ENCODE measurements around the gene ENTPD1. TPM values are rescaled to one million over a fixed set of nuclear protein-coding genes. Genes with fewer than 3 reads are reported as not detected.

The ENTPD1 gene
- total RNA-seq, 1 donor from 2014 or later = 8.9 TPM

DNA sequence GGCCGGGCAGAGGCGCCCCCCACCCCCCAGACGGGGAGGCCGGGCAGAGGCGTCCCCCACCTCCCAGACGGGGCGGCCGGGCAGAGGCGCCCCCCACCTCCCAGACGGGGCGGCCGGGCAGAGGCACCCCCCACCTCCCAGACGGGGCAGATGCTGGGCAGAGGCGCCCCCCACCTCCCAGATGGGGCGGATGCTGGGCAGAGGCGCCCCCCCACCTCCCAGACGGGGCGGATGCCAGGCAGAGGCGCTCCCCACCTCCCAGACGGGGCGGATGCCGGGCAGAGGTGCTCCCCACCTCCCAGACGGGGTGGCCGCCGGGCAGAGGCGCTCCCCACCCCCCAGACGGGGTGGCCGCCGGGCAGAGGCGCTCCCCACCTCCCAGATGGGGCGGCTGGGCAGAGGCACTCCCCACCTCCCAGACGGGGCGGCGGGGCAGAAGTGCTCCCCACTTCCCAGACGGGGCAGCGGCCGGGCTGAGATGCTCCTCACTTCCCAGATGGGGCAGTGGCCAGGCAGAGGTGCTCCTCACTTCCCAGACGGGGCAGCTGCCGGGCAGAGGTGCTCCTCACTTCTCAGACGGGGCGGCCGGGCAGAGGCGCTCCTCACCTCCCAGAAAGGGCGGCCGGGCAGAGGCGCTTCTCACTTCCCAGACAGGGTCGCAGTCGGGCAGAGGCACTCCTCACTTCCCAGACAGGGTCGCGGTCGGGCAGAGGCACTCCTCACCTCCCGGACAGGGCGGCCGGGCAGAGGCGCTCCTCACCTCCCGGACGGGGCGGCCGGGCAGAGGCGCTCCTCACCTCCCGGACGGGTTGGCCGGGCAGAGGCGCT, 53.6 kb downstream of the ENTPD1 start:
- Histone ChIP-seq H3K36me3 (ENCODE audit: control insufficient read depth in 3 of 3, insufficient read depth in 3 of 3, low read length in 3 of 3) (no peaks in the 10 kb centered on the region), H3K9me3 (ENCODE audit: control insufficient read depth in 3 of 3, low read length in 3 of 3) (no peaks in the 10 kb centered on the region), H3K27me3 (ENCODE audit: control insufficient read depth in 3 of 3, insufficient read depth in 3 of 3, low read length in 3 of 3) (no peaks in the 10 kb centered on the region), H3K4me1 (ENCODE audit: control insufficient read depth in 3 of 3, insufficient read depth in 3 of 3, low read length in 3 of 3) (peaks cover 0 to 2% (median 0%) of the 10 kb centered on the region in 3 donors), H3K9ac (ENCODE audit: low read depth in 1 of 3, low read length in 3 of 3) (no peak overlapping the region), H3K27ac (ENCODE audit: low read depth, low read length) (no peak overlapping the region), H3K4me3 (ENCODE audit: low read length in 3 of 3) (no peak overlapping the region)

DNA sequence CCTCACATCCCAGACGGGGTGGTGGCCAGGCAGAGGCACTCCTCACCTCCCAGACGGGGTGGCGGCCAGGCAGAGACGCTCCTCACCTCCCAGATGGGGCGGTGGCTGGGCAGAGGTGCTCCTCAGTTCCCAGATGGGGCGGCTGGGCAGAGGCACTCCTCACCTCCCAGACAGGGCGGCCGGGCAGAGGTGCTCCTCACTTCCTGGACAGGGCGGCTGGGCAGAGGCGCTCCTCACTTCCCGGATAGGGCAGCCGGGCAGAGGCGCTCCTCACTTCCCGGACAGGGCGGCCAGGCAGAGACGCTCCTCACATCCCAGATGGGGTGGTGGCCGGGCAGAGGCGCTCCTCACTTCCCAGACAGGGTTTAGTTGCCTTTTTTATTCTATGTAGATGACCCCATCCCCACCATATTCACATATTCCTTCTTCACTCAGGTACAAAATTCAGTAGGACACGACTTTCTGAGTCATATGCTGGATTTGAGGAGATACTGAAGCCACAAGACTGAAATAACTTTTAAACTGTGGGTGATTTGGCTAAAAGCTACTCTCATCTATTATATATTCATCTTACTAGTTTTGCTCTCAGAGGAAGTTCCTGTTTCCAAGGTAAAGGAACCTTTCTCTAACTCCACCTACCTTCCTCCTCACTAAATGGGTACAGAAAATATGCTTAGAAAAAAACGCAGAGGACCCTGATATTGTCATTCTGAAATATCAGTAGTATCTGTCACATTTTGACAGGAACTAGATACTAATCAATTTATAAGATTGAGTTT, 54.4 kb downstream of the ENTPD1 start:
- H3K4me1 ChIP-seq (ENCODE audit: control insufficient read depth in 3 of 3, insufficient read depth in 3 of 3, low read length in 3 of 3) = peaks cover 0 to 4% (median 0%) of the 10 kb centered on the region in 3 donors
- no peaks in the 10 kb centered on the region for H3K9me3 ChIP-seq (ENCODE audit: control insufficient read depth in 3 of 3, low read length in 3 of 3)
- H3K36me3 ChIP-seq (ENCODE audit: control insufficient read depth in 3 of 3, insufficient read depth in 3 of 3, low read length in 3 of 3) = no peaks in the 10 kb centered on the region
- no peak overlapping the region for H3K4me3 ChIP-seq (ENCODE audit: low read length in 3 of 3)
- H3K27me3 ChIP-seq (ENCODE audit: control insufficient read depth in 3 of 3, insufficient read depth in 3 of 3, low read length in 3 of 3) = no peaks in the 10 kb centered on the region
- no peak overlapping the region for H3K9ac ChIP-seq (ENCODE audit: low read depth in 1 of 3, low read length in 3 of 3)
- no peak overlapping the region for H3K27ac ChIP-seq (ENCODE audit: low read depth, low read length)

GRCh38 chr10:95813054-95813685, 57.2 kb downstream of the ENTPD1 start:
- H3K9me3 ChIP-seq (ENCODE audit: control insufficient read depth in 3 of 3, low read length in 3 of 3) = peaks cover 0 to 3% (median 0%) of the 10 kb centered on the region in 3 donors
- peaks cover 0 to 5% (median 0%) of the 10 kb centered on the region in 3 donors for H3K4me1 ChIP-seq (ENCODE audit: control insufficient read depth in 3 of 3, insufficient read depth in 3 of 3, low read length in 3 of 3)
- H3K27me3 ChIP-seq (ENCODE audit: control insufficient read depth in 3 of 3, insufficient read depth in 3 of 3, low read length in 3 of 3) = no peaks in the 10 kb centered on the region
- no peak overlapping the region for H3K4me3 ChIP-seq (ENCODE audit: low read length in 3 of 3)
- no peaks in the 10 kb centered on the region for H3K36me3 ChIP-seq (ENCODE audit: control insufficient read depth in 3 of 3, insufficient read depth in 3 of 3, low read length in 3 of 3)
- no peak overlapping the region for H3K27ac ChIP-seq (ENCODE audit: low read depth, low read length)
- H3K9ac ChIP-seq (ENCODE audit: low read depth in 1 of 3, low read length in 3 of 3) = no peak overlapping the region

GRCh38 chr10:95814011-95814727, 58.2 kb downstream of the ENTPD1 start:
- H3K9ac ChIP-seq (ENCODE audit: low read depth in 1 of 3, low read length in 3 of 3) = no peak overlapping the region
- no peaks in the 10 kb centered on the region for H3K36me3 ChIP-seq (ENCODE audit: control insufficient read depth in 3 of 3, insufficient read depth in 3 of 3, low read length in 3 of 3)
- peak overlapping the region; percentile 25 for H3K27ac ChIP-seq (ENCODE audit: low read depth, low read length)
- no peaks in the 10 kb centered on the region for H3K27me3 ChIP-seq (ENCODE audit: control insufficient read depth in 3 of 3, insufficient read depth in 3 of 3, low read length in 3 of 3)
- H3K4me3 ChIP-seq (ENCODE audit: low read length in 3 of 3) = no peak overlapping the region
- H3K9me3 ChIP-seq (ENCODE audit: control insufficient read depth in 3 of 3, low read length in 3 of 3) = peaks cover 0 to 3% (median 0%) of the 10 kb centered on the region in 3 donors
- peaks cover 0 to 5% (median 0%) of the 10 kb centered on the region in 3 donors for H3K4me1 ChIP-seq (ENCODE audit: control insufficient read depth in 3 of 3, insufficient read depth in 3 of 3, low read length in 3 of 3)

GRCh38 chr10:95815133-95815532, 59.2 kb downstream of the ENTPD1 start:
- no peak overlapping the region for H3K9ac ChIP-seq (ENCODE audit: low read depth in 1 of 3, low read length in 3 of 3)
- no peaks in the 10 kb centered on the region for H3K27me3 ChIP-seq (ENCODE audit: control insufficient read depth in 3 of 3, insufficient read depth in 3 of 3, low read length in 3 of 3)
- peaks cover 0 to 5% (median 0%) of the 10 kb centered on the region in 3 donors for H3K4me1 ChIP-seq (ENCODE audit: control insufficient read depth in 3 of 3, insufficient read depth in 3 of 3, low read length in 3 of 3)
- no peaks in the 10 kb centered on the region for H3K36me3 ChIP-seq (ENCODE audit: control insufficient read depth in 3 of 3, insufficient read depth in 3 of 3, low read length in 3 of 3)
- H3K27ac ChIP-seq (ENCODE audit: low read depth, low read length) = no peak overlapping the region
- H3K4me3 ChIP-seq (ENCODE audit: low read length in 3 of 3) = no peak overlapping the region
- H3K9me3 ChIP-seq (ENCODE audit: control insufficient read depth in 3 of 3, low read length in 3 of 3) = peaks cover 0 to 3% (median 0%) of the 10 kb centered on the region in 3 donors

GRCh38 chr10:95815701-95816240, 59.8 kb downstream of the ENTPD1 start:
- Histone ChIP-seq H3K27me3 (ENCODE audit: control insufficient read depth in 3 of 3, insufficient read depth in 3 of 3, low read length in 3 of 3) (no peaks in the 10 kb centered on the region), H3K9ac (ENCODE audit: low read depth in 1 of 3, low read length in 3 of 3) (no peak overlapping the region), H3K4me3 (ENCODE audit: low read length in 3 of 3) (no peak overlapping the region), H3K4me1 (ENCODE audit: control insufficient read depth in 3 of 3, insufficient read depth in 3 of 3, low read length in 3 of 3) (peaks cover 0 to 5% (median 0%) of the 10 kb centered on the region in 3 donors), H3K36me3 (ENCODE audit: control insufficient read depth in 3 of 3, insufficient read depth in 3 of 3, low read length in 3 of 3) (no peaks in the 10 kb centered on the region), H3K27ac (ENCODE audit: low read depth, low read length) (no peak overlapping the region), H3K9me3 (ENCODE audit: control insufficient read depth in 3 of 3, low read length in 3 of 3) (peaks cover 0 to 3% (median 0%) of the 10 kb centered on the region in 3 donors)

DNA sequence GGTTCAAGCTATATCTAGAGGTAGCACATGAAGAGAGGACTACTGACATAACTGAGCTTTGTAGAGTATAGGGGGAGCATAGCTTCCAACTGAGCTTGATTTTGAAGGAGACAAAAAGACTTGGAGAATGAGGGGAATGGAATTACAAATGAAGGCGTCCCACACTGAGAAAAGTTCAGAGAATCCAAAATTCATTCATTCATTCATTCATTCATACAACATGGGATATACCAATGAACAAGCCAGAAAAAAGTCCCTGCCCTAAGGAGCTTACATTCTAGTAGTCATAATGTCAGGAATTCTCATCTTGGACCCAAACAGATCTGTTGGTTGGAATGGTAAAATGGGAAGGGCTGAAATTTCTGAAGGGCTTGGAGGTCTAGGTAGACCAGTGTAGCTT, 62.0 kb downstream of the ENTPD1 start:
- Histone ChIP-seq H3K9ac (ENCODE audit: low read depth in 1 of 3, low read length in 3 of 3) (no peak overlapping the region), H3K27me3 (ENCODE audit: control insufficient read depth in 3 of 3, insufficient read depth in 3 of 3, low read length in 3 of 3) (no peaks in the 10 kb centered on the region), H3K9me3 (ENCODE audit: control insufficient read depth in 3 of 3, low read length in 3 of 3) (peaks cover 0 to 3% (median 0%) of the 10 kb centered on the region in 3 donors), H3K27ac (ENCODE audit: low read depth, low read length) (no peak overlapping the region), H3K4me3 (ENCODE audit: low read length in 3 of 3) (no peak overlapping the region), H3K4me1 (ENCODE audit: control insufficient read depth in 3 of 3, insufficient read depth in 3 of 3, low read length in 3 of 3) (peaks cover 0 to 5% (median 0%) of the 10 kb centered on the region in 3 donors), H3K36me3 (ENCODE audit: control insufficient read depth in 3 of 3, insufficient read depth in 3 of 3, low read length in 3 of 3) (no peaks in the 10 kb centered on the region)

DNA sequence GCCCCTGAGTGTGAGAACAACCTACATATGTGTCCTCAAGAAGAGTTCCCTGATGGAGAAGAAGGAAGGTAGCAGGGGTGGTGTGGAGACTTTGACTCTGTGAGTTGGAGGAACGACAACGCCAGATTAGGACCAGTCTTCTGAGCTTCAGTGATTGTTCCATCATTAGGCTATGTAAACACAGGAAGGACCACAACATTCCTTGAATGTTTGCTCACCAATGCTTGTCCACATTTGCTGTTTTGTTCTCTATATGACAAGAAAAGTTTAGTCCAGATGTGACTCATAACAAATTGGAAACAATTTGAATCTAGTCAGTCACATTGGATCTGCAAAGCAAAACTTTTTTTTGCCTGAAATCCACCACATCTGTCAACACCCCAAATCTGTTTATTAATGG, 62.7 kb downstream of the ENTPD1 start:
- Histone ChIP-seq H3K27ac (ENCODE audit: low read depth, low read length) (no peak overlapping the region), H3K27me3 (ENCODE audit: control insufficient read depth in 3 of 3, insufficient read depth in 3 of 3, low read length in 3 of 3) (no peaks in the 10 kb centered on the region), H3K4me1 (ENCODE audit: control insufficient read depth in 3 of 3, insufficient read depth in 3 of 3, low read length in 3 of 3) (peaks cover 0 to 3% (median 0%) of the 10 kb centered on the region in 3 donors), H3K9ac (ENCODE audit: low read depth in 1 of 3, low read length in 3 of 3) (no peak overlapping the region), H3K4me3 (ENCODE audit: low read length in 3 of 3) (no peak overlapping the region), H3K9me3 (ENCODE audit: control insufficient read depth in 3 of 3, low read length in 3 of 3) (peaks cover 0 to 3% (median 0%) of the 10 kb centered on the region in 3 donors), H3K36me3 (ENCODE audit: control insufficient read depth in 3 of 3, insufficient read depth in 3 of 3, low read length in 3 of 3) (no peaks in the 10 kb centered on the region)

- no peaks in the 10 kb centered on the region for H3K36me3 ChIP-seq (ENCODE audit: control insufficient read depth in 3 of 3, insufficient read depth in 3 of 3, low read length in 3 of 3)
- H3K4me1 ChIP-seq (ENCODE audit: control insufficient read depth in 3 of 3, insufficient read depth in 3 of 3, low read length in 3 of 3) = peaks cover 0 to 2% (median 0%) of the 10 kb centered on the region in 3 donors
- peaks cover 0 to 3% (median 0%) of the 10 kb centered on the region in 3 donors for H3K9me3 ChIP-seq (ENCODE audit: control insufficient read depth in 3 of 3, low read length in 3 of 3)
- no peak overlapping the region for H3K27ac ChIP-seq (ENCODE audit: low read depth, low read length)
- H3K4me3 ChIP-seq (ENCODE audit: low read length in 3 of 3) = no peak overlapping the region
- no peaks in the 10 kb centered on the region for H3K27me3 ChIP-seq (ENCODE audit: control insufficient read depth in 3 of 3, insufficient read depth in 3 of 3, low read length in 3 of 3)
- no peak overlapping the region for H3K9ac ChIP-seq (ENCODE audit: low read depth in 1 of 3, low read length in 3 of 3)
These were observed 63.8 kb downstream of the ENTPD1 start for GRCh38 chr10:95819620-95820329.
